Mesenchymal stem cell (in vitro differentiated cells and primary cell): ENCODE data around the gene GTF2IRD1.
A peak's percentile ranks its signal among the peaks of the same experiment; 100 is the strongest.
"Not testable (repeated sequence)": the region's sequence is repeated elsewhere in the genome, so short reads cannot be mapped to it uniquely, and the experiment has no call there.

Experiments used
- DNase-seq: peaks from one replicate; pipeline ENCODE4 v3.0.0-alpha.2; 2013
- H2AFZ ChIP-seq: one replicate; pipeline ENCODE4 v1.6.1; 2013; ENCODE audit warnings: low read depth, mild to moderate bottlenecking, control low read depth, inconsistent platforms, low read length, moderate library complexity
- H2AK5ac ChIP-seq: 2 replicates; pipeline ENCODE4 v1.6.1; 2013; ENCODE audit warnings: low read length, moderate library complexity, mild to moderate bottlenecking, inconsistent platforms; ENCODE audit not compliant: severe bottlenecking
- H2BK120ac ChIP-seq: one replicate; pipeline ENCODE4 v1.6.1; 2013; ENCODE audit warnings: low read depth, mild to moderate bottlenecking, inconsistent platforms, low read length, moderate library complexity
- H2BK12ac ChIP-seq, 2 experiments: one replicate each; pipeline ENCODE4 v1.6.1; 2013; ENCODE audit warnings: inconsistent platforms in 2 of 2, low read length in 2 of 2, mild to moderate bottlenecking in 2 of 2, moderate library complexity in 2 of 2, control low read depth in 1 of 2
- H2BK15ac ChIP-seq: one replicate; pipeline ENCODE4 v1.6.1; 2013; ENCODE audit warnings: mild to moderate bottlenecking, low read depth, inconsistent platforms; ENCODE audit not compliant: poor library complexity, severe bottlenecking
- H2BK5ac ChIP-seq: 2 replicates; pipeline ENCODE4 v1.6.1; 2013; ENCODE audit warnings: low read depth, mild to moderate bottlenecking, low read length, control low read depth, inconsistent platforms; ENCODE audit not compliant: poor library complexity, severe bottlenecking
- H3K14ac ChIP-seq, 2 experiments: one replicate each; pipeline ENCODE4 v1.6.1; 2013; ENCODE audit warnings: inconsistent platforms in 2 of 2, low read length in 2 of 2, control low read depth in 1 of 2, mild to moderate bottlenecking in 1 of 2, moderate library complexity in 1 of 2
- H3K18ac ChIP-seq, 2 experiments: one replicate each; pipeline ENCODE4 v1.6.1; 2013; ENCODE audit warnings: inconsistent platforms in 2 of 2, low read length in 2 of 2, control low read depth in 1 of 2, low read depth in 1 of 2, mild to moderate bottlenecking in 1 of 2
- H3K23ac ChIP-seq, 2 experiments: one replicate each; pipeline ENCODE4 v1.6.1; 2013; ENCODE audit warnings: inconsistent platforms in 2 of 2, low read length in 2 of 2, mild to moderate bottlenecking in 2 of 2, moderate library complexity in 2 of 2, control low read depth in 1 of 2
- H3K27ac ChIP-seq: 2 replicates; pipeline ENCODE4 v1.5.1; 2013; ENCODE audit warnings: mild to moderate bottlenecking, moderate library complexity, low read length, control low read depth, inconsistent platforms; ENCODE audit not compliant: poor library complexity, severe bottlenecking
- H3K27me3 ChIP-seq, 2 experiments: 2 replicates each; pipeline versions ENCODE4 v1.6.1 to v1.7.0; 2013; ENCODE audit warnings: low read length in 2 of 2, mild to moderate bottlenecking in 2 of 2, moderate library complexity in 2 of 2, control low read depth in 1 of 2, inconsistent platforms in 1 of 2; ENCODE audit not compliant: control insufficient read depth in 1 of 2, insufficient read depth in 1 of 2
- H3K36me3 ChIP-seq, 2 experiments: 2 replicates each; pipeline versions ENCODE4 v1.6.1 to v1.7.0; 2013; ENCODE audit warnings: low read length in 2 of 2, control low read depth in 1 of 2, inconsistent platforms in 1 of 2, low read depth in 1 of 2, mild to moderate bottlenecking in 1 of 2; ENCODE audit not compliant: insufficient read depth in 2 of 2, control insufficient read depth in 1 of 2
- H3K4ac ChIP-seq, 2 experiments: one replicate each; pipeline ENCODE4 v1.6.1; 2013; ENCODE audit warnings: inconsistent platforms in 2 of 2, low read length in 2 of 2, mild to moderate bottlenecking in 2 of 2, moderate library complexity in 2 of 2, control low read depth in 1 of 2, low read depth in 1 of 2
- H3K4me1 ChIP-seq: 2 replicates; pipeline ENCODE4 v1.6.1; 2013; ENCODE audit warnings: low read depth, low read length, control low read depth; ENCODE audit not compliant: control insufficient read depth, insufficient read depth
- H3K4me2 ChIP-seq: 2 replicates; pipeline ENCODE4 v1.6.1; 2013; ENCODE audit warnings: low read length, mild to moderate bottlenecking, inconsistent platforms; ENCODE audit not compliant: poor library complexity, severe bottlenecking
- H3K4me3 ChIP-seq, 2 experiments: 2 replicates each; pipeline versions ENCODE4 v1.5.1 to v1.7.0; 2013; ENCODE audit warnings: low read length in 2 of 2, mild to moderate bottlenecking in 2 of 2, control low read depth in 1 of 2, low read depth in 1 of 2; ENCODE audit not compliant: insufficient read depth in 1 of 2
- H3K79me1 ChIP-seq: replicated peaks from 2 replicates; pipeline ENCODE4 v1.6.1; 2013; ENCODE audit warnings: mild to moderate bottlenecking, control low read depth, low read length, inconsistent platforms; ENCODE audit not compliant: poor library complexity, severe bottlenecking
- H3K9ac ChIP-seq: 2 replicates; pipeline ENCODE4 v1.7.0; 2013; ENCODE audit warnings: mild to moderate bottlenecking, low read length, moderate library complexity
- H3K9me3 ChIP-seq: 2 replicates; pipeline ENCODE4 v1.7.0; 2013; ENCODE audit warnings: mild to moderate bottlenecking, low read length; ENCODE audit not compliant: control insufficient read depth
- H4K8ac ChIP-seq: one replicate; pipeline ENCODE4 v1.6.1; 2013; ENCODE audit warnings: inconsistent platforms, mild to moderate bottlenecking, low read length, moderate library complexity
- H4K91ac ChIP-seq: one replicate; pipeline ENCODE4 v1.6.1; 2013; ENCODE audit warnings: mild to moderate bottlenecking, low read length, inconsistent platforms
- WGBS: methylation state at CpG from one replicate; pipeline ENCODE4 v1.1.7; 2013; ENCODE audit warnings: mixed read lengths; 5-methylcytosine and 5-hydroxymethylcytosine counted together

The GTF2IRD1 gene

DNA sequence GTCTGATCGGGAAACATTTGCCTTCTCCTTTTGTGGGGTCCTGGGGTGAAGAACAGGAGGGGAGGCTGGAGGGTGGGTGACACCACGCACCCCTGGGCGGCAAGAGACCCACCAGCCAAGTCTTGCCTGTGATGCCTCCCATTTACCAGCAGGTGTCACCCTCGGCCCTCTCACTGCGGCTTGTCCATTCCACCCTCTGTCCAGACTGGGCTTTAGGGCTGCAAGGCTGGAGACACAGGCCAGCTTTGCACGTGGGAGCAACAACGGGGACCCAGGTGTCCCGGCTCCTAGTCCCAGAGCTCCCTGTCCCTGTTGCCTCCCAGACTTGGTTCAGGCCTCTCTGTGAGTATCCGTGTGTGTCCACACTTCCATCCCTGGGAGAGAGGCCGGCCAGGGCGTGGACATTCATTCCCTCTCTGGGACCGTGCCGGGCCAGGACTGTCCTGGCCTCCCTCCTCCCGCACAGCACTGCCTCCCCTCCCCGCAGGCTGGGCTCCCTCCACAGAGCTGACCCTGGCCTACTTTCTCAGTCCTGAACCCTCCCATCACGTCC lies 36.2 kb upstream of the GTF2IRD1 start:
- Histone ChIP-seq H2BK120ac (no peak overlapping the region), H4K8ac (peak overlapping the region; percentile 31), H3K23ac (no peak overlapping the region), H2BK12ac (peak overlapping the region in 1 of 2 experiments; percentile 55), H2BK5ac (no peak overlapping the region), H3K4me1 (peaks cover 3% of the 10 kb centered on the region), H3K9ac (no peak overlapping the region), H3K36me3 (no peaks in the 10 kb centered on the region), H3K4me3 (no peak overlapping the region), H2BK15ac (no peak overlapping the region), H3K79me1 (no peaks in the 10 kb centered on the region), H2AK5ac (no peak overlapping the region), H3K9me3 (no peaks in the 10 kb centered on the region), H3K18ac (no peak overlapping the region), H3K4me2 (no peak overlapping the region), H4K91ac (peak overlapping the region; percentile 19), H3K27me3 (no peaks in the 10 kb centered on the region), H2AFZ (no peak overlapping the region), H3K27ac (no peak overlapping the region), H3K14ac (no peak overlapping the region), H3K4ac (peak overlapping the region in 1 of 2 experiments; percentile 24)
- WGBS, result 39% methylated on average over 16 of the region's 16 CpGs
- DNase-seq, result peak; percentile 74

GRCh38 chr7:74418076-74418475 lies 35.6 kb upstream of the GTF2IRD1 start:
- Histone ChIP-seq H3K4ac (no peak overlapping the region), H3K4me2 (no peak overlapping the region), H3K18ac (peak overlapping the region in 1 of 2 experiments; percentile 18), H2BK5ac (no peak overlapping the region), H4K8ac (no peak overlapping the region), H3K14ac (no peak overlapping the region), H3K4me3 (no peak overlapping the region), H2AK5ac (peak overlapping the region; percentile 29), H3K23ac (no peak overlapping the region), H2AFZ (no peak overlapping the region), H2BK120ac (no peak overlapping the region), H3K79me1 (no peaks in the 10 kb centered on the region), H3K4me1 (peaks cover 3% of the 10 kb centered on the region), H4K91ac (no peak overlapping the region), H3K27me3 (no peaks in the 10 kb centered on the region), H2BK12ac (no peak overlapping the region), H3K36me3 (no peaks in the 10 kb centered on the region), H3K27ac (no peak overlapping the region), H3K9ac (no peak overlapping the region), H2BK15ac (no peak overlapping the region), H3K9me3 (no peaks in the 10 kb centered on the region)
- no peak for DNase-seq
- 78% methylated on average over 8 of the region's 8 CpGs for WGBS

- H3K4me1 ChIP-seq, result peaks cover 3% of the 10 kb centered on the region
- no peaks in the 10 kb centered on the region for H3K9me3 ChIP-seq
- no peak overlapping the region for H3K4me3 ChIP-seq
- H3K79me1 ChIP-seq, result no peaks in the 10 kb centered on the region
- no peak overlapping the region for H2BK5ac ChIP-seq
- H3K27ac ChIP-seq, result no peak overlapping the region
- H2AK5ac ChIP-seq, result no peak overlapping the region
- H3K9ac ChIP-seq, result no peak overlapping the region
- peak overlapping the region in 1 of 2 experiments; percentile 48 for H3K14ac ChIP-seq
- 88% methylated on average over 10 of the region's 10 CpGs for WGBS
- H2BK15ac ChIP-seq, result no peak overlapping the region
- H3K4ac ChIP-seq, result no peak overlapping the region
- no peak overlapping the region for H3K18ac ChIP-seq
- no peak overlapping the region for H2BK120ac ChIP-seq
- no peak overlapping the region for H4K91ac ChIP-seq
- H3K23ac ChIP-seq, result no peak overlapping the region
- no peak overlapping the region for H3K4me2 ChIP-seq
- H3K36me3 ChIP-seq, result no peaks in the 10 kb centered on the region
- H2BK12ac ChIP-seq, result no peak overlapping the region
- no peak overlapping the region for H4K8ac ChIP-seq
- H2AFZ ChIP-seq, result no peak overlapping the region
- DNase-seq, result no peak
- H3K27me3 ChIP-seq, result no peaks in the 10 kb centered on the region
These were observed 35.2 kb upstream of the GTF2IRD1 start for GRCh38 chr7:74418538-74418937.

- not testable (repeated sequence) for H2BK12ac ChIP-seq, H3K36me3 ChIP-seq, H2BK120ac ChIP-seq, H2AK5ac ChIP-seq, H2BK15ac ChIP-seq, H3K27me3 ChIP-seq, H3K9me3 ChIP-seq, H3K4me1 ChIP-seq, H3K4me2 ChIP-seq, H3K23ac ChIP-seq, H2AFZ ChIP-seq, H3K79me1 ChIP-seq, H3K14ac ChIP-seq, H3K9ac ChIP-seq, DNase-seq, H2BK5ac ChIP-seq, H3K27ac ChIP-seq, H3K4me3 ChIP-seq, H3K18ac ChIP-seq, H4K8ac ChIP-seq, H3K4ac ChIP-seq, H4K91ac ChIP-seq
- WGBS, result 83% methylated on average over 4 of the region's 4 CpGs
These were observed 34.5 kb upstream of the GTF2IRD1 start for GRCh38 chr7:74419232-74419631.
